NCI-H2227 (cell line): ENCODE measurements around the gene L3HYPDH.
A peak's percentile ranks its signal among the peaks of the same experiment; 100 is the strongest.

ENCODE experiments used
- DNase-seq: peaks from one replicate; lab custom pipeline; 2025; ENCODE audit not compliant: unreplicated experiment; lab: John Stamatoyannopoulos, UW

The L3HYPDH gene

GRCh38 chr14:59483819-59484638 lies at the start of gene L3HYPDH, which contains the start of gene JKAMP:
TSS of gene L3HYPDH (minus strand) at chr14:59484408. CDS start at chr14:59484316, 92 bp downstream.
TSS of gene JKAMP (plus strand) at chr14:59484517. CDS start at chr14:59484590, 73 bp downstream.
- DNase-seq: peak; percentile 99

- DNase-seq: no peak
Observed at GRCh38 chr14:59532419-59532818, 48.2 kb upstream of the L3HYPDH start.

DNA sequence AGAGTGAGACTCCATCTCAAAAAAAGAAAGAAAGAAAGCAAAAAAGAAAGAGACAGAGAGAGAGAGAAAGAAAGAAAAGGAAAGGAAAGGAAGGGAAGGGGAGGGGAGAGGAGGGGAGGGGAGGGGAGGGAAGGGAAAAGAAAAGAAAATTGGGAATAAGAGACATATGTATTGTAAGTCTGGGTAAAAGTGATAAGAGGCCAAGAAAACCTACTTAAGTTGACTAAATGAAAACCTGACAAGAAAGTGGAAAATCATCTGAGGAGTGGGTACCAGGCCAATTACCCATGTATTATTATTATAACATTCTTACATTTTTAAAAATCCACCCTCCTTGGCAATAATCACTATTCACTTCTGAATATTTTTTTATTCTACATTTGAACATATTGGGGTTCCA lies 46.1 kb upstream of the L3HYPDH start:
- DNase-seq: no peak

DNA sequence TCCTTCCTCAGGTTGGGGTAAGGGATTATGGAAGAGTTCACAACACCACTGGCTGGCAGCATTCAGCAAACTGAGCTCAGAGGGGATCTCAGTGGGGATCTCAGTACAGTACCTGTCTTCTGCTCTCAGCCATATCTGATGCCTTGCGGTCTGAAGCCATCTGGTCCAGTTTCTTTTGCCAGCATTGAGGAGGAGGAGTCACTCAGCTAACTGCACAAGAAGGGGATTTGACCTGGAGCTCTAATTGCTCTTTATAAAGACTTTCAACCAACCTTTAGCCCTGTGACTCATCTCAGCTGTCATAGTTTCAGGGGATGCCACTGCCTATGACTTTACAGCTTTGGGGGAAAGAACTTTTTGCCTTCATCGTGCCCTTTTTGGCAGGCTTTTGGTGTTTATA lies 45.0 kb upstream of the L3HYPDH start:
- DNase-seq: no peak

- DNase-seq: no peak
Observed at GRCh38 chr14:59520224-59520623, 36.0 kb upstream of the L3HYPDH start.

DNA sequence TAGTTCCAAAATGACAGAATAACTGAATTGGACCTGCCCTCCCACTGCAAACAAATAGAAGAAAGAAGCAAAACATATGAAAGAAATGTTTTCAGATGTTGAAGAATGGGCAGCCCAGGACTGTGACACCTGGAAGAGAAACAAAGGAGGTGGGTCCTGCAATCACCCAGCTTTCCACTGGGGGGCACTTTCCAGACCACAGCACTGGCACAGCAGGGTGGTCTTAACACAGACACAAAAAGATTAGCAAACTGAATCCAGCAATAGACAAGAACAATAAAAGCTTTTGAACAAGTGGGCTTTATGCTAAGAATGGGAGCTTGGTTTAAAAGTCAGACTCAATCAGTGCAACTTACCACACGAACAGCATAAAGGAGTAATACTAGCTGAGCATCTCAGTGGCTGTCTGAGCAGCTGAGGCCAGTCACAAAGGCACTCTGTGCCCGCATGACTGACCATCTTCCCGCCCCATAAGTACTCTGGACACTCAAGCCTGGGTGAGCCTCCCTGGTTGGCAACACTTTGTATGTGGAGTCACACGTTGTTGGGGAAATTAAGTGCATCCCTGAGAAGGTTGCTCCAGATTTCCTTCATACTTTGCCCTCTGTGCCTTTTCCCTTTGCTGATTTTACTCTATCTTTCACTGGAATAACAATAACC lies 27.8 kb upstream of the L3HYPDH start:
- peak; percentile 52 for DNase-seq

DNA sequence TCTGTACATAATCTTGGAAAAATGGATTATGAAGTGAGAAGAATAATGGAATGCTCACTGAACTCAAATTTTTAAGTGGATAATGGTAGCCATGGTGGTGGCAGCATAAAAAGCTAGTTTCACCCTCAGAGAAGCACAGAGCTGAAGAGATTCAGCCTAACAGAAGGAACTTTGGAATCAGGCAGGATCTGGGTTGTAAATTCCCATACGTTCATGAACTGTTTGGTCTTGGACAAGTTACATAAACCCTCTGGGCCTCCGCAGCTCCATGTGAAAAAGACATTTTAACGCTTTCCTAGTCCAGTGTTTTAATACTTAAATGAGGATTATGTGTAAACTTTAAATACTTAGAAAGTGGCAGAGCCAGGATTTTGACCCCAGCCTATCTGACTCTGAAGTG lies 26.8 kb upstream of the L3HYPDH start:
- no peak for DNase-seq

DNA sequence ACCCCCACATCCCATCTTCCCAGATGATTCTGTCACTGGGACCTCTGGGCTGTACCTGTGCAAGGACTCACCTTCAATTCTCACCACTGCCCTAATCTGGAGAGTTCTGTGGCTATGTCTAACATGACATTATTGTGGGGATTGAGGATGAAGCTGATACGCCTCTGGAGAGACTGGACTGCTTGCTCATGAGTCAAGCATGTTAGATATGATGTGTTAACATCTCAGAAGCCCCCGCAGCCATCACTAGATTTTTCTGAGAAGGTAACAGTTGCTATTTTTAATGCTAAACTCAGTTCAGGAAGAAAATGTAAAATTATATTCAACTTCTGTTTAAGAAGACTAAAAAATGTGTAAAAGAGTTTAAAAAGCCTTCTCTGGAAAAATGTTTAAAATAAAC lies 25.8 kb upstream of the L3HYPDH start:
- no peak for DNase-seq

DNA sequence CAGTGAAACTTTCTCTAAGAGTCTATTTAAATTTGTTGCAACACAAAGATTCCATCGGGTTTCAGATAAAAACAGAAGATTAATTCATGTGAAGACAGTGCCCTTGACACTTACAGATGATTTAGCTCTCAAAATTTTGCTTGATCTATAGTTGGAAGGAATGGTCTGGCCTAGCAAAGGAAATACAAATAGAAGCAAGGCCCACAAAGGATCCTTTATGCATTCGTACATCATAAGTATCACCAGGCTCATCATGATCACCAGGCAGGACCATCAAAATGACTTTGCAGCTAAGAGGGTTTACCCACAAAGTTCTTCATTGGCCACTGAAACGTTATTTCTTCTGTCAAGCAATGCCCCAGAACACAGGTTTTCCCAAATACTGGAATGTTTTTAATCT lies 24.9 kb upstream of the L3HYPDH start:
- no peak for DNase-seq

- no peak for DNase-seq
Observed at GRCh38 chr14:59507752-59508103, 23.5 kb upstream of the L3HYPDH start.

- peak; percentile 77 for DNase-seq
Observed at GRCh38 chr14:59507063-59507751, 23.0 kb upstream of the L3HYPDH start.

- no peak for DNase-seq
Observed at GRCh38 chr14:59503256-59503655, 19.0 kb upstream of the L3HYPDH start.

DNA sequence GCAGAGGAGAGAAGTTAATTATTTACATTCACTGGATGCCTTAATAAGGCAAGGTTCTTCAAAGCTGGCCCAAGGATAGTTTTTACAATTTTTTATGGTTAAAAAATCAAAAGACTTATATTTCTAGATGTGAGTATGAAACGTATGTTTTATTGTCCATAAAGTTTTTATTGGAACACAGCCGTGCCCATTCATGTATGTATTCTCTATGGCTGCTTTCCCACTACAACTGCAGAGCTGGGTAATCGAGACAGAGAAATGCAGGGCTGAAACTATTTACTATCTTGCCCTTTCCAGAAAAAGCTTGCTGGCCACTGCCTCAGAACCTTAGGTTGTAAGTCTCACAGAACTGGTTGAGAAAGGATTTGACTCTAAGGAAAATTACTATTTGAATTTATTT lies 16.5 kb upstream of the L3HYPDH start:
- DNase-seq: no peak

- DNase-seq: no peak
Observed at GRCh38 chr14:59492384-59492783, 8.2 kb upstream of the L3HYPDH start.

- no peak for DNase-seq
Observed at GRCh38 chr14:59490756-59491155, 6.5 kb upstream of the L3HYPDH start.

GRCh38 chr14:59484639-59485175 lies 499 bp upstream of the L3HYPDH start:
- no peak for DNase-seq

DNA sequence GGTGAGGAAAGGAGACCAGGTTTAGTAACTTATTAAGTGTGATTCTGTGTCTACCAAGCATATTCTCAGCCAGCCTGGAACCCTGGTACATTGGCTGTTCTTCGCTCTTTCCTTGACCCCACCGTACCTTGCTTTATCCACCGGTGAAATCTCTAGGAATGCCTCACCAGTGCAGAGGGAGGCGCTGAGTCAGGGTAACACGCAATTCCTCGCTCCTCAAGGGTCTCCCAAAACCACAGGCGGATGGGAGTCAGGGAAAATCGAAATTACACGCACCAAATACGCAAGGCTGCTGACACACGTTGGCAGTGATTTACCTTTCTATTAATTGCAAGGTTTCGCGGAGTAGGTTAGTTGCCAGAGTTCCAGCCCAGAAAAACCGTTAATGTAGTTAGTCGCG lies 845 bp downstream of the L3HYPDH start:
- DNase-seq: peak; percentile 53

- DNase-seq: peak; percentile 14
Observed at GRCh38 chr14:59482541-59483331, 1.5 kb downstream of the L3HYPDH start.

DNA sequence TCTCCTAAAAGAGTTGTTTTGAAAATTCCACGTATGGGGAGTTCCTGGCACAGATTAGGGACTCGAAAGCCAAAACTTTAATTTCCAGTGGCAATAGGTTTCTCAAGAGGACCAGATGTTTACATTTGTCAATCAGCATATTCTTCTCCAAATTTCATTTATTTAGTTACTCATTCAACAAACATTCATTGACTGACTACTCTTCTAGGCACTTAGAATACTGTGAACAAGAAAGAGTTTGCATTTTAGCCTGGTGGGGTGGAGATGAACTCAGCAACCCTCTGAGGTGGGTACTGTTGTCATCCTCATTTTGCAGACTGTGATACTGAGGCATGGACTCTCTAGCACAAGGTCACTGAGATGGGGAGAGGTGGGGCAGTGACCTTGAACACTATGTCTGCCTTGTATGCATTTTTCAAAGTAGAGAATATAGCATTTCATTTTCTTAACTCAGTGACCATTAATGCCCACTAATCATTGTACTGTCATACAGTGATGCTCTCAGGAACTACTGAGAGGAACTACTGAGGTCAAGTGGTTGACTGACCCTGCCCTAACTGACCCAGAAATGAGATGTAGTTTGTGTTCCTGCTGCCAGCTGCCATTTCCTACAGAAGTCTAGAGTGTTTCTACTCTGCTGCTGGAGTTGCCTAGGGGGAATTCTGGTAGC lies 2.2 kb downstream of the L3HYPDH start:
- no peak for DNase-seq

- no peak for DNase-seq
Observed at GRCh38 chr14:59481407-59481806, 2.8 kb downstream of the L3HYPDH start.
